Measurements from ENCODE around the gene GMPPA. TPM values are rescaled to one million over a fixed set of nuclear protein-coding genes. Genes with fewer than 3 reads are reported as not detected.

Gene GMPPA
- total and polyA plus RNA-seq, 9 of the 15 experiments (the other 6 are each of a cell fraction or from before 2014, with no cell fraction given), result 7.0 to 101 (median 66.7) TPM

DNA sequence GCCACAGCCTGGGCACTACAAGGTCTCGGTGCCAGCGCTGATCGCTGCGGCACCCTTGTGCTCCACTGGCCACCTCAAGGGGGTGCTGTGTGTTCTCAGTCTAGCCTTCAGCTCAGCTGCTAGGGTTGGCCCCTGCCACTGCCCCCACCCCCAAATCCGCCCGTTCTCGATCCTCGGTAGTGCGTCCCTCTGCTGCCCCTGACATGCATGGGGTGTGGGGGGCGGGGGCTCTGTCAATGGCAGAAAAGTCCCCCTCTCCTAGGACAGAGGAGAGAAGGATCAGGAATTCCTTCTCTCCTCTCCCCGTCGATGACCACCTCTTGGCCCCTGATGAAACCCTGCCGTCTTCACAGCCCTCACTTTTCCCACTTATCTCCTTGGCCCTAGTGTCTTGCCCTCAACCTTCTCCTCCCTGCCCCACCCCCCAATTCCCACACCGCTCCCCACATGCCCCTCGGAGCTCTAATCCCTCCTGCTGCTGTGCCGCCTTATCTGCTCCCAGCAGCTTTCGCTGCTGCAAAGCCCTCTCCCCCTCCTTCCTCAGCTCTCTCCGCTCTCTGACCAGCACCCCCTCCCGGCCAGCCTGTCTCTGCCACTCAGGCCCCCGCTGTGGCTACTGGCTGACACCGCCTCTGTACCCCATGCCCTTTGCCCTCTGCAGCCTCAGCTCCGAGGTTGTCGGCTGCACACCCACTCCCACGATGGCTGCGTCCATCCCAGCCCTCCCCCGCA lies 11.3 kb downstream of the GMPPA start (continued):
- TF ChIP-seq, protein P1, sequence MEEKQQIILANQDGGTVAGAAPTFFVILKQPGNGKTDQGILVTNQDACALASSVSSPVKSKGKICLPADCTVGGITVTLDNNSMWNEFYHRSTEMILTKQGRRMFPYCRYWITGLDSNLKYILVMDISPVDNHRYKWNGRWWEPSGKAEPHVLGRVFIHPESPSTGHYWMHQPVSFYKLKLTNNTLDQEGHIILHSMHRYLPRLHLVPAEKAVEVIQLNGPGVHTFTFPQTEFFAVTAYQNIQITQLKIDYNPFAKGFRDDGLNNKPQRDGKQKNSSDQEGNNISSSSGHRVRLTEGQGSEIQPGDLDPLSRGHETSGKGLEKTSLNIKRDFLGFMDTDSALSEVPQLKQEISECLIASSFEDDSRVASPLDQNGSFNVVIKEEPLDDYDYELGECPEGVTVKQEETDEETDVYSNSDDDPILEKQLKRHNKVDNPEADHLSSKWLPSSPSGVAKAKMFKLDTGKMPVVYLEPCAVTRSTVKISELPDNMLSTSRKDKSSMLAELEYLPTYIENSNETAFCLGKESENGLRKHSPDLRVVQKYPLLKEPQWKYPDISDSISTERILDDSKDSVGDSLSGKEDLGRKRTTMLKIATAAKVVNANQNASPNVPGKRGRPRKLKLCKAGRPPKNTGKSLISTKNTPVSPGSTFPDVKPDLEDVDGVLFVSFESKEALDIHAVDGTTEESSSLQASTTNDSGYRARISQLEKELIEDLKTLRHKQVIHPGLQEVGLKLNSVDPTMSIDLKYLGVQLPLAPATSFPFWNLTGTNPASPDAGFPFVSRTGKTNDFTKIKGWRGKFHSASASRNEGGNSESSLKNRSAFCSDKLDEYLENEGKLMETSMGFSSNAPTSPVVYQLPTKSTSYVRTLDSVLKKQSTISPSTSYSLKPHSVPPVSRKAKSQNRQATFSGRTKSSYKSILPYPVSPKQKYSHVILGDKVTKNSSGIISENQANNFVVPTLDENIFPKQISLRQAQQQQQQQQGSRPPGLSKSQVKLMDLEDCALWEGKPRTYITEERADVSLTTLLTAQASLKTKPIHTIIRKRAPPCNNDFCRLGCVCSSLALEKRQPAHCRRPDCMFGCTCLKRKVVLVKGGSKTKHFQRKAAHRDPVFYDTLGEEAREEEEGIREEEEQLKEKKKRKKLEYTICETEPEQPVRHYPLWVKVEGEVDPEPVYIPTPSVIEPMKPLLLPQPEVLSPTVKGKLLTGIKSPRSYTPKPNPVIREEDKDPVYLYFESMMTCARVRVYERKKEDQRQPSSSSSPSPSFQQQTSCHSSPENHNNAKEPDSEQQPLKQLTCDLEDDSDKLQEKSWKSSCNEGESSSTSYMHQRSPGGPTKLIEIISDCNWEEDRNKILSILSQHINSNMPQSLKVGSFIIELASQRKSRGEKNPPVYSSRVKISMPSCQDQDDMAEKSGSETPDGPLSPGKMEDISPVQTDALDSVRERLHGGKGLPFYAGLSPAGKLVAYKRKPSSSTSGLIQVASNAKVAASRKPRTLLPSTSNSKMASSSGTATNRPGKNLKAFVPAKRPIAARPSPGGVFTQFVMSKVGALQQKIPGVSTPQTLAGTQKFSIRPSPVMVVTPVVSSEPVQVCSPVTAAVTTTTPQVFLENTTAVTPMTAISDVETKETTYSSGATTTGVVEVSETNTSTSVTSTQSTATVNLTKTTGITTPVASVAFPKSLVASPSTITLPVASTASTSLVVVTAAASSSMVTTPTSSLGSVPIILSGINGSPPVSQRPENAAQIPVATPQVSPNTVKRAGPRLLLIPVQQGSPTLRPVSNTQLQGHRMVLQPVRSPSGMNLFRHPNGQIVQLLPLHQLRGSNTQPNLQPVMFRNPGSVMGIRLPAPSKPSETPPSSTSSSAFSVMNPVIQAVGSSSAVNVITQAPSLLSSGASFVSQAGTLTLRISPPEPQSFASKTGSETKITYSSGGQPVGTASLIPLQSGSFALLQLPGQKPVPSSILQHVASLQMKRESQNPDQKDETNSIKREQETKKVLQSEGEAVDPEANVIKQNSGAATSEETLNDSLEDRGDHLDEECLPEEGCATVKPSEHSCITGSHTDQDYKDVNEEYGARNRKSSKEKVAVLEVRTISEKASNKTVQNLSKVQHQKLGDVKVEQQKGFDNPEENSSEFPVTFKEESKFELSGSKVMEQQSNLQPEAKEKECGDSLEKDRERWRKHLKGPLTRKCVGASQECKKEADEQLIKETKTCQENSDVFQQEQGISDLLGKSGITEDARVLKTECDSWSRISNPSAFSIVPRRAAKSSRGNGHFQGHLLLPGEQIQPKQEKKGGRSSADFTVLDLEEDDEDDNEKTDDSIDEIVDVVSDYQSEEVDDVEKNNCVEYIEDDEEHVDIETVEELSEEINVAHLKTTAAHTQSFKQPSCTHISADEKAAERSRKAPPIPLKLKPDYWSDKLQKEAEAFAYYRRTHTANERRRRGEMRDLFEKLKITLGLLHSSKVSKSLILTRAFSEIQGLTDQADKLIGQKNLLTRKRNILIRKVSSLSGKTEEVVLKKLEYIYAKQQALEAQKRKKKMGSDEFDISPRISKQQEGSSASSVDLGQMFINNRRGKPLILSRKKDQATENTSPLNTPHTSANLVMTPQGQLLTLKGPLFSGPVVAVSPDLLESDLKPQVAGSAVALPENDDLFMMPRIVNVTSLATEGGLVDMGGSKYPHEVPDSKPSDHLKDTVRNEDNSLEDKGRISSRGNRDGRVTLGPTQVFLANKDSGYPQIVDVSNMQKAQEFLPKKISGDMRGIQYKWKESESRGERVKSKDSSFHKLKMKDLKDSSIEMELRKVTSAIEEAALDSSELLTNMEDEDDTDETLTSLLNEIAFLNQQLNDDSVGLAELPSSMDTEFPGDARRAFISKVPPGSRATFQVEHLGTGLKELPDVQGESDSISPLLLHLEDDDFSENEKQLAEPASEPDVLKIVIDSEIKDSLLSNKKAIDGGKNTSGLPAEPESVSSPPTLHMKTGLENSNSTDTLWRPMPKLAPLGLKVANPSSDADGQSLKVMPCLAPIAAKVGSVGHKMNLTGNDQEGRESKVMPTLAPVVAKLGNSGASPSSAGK (IDR thresholded peaks at IDR 0.05), result peak; percentile 61; the same call in 1 of the 2 replicates
- TF ChIP-seq, protein P2, sequence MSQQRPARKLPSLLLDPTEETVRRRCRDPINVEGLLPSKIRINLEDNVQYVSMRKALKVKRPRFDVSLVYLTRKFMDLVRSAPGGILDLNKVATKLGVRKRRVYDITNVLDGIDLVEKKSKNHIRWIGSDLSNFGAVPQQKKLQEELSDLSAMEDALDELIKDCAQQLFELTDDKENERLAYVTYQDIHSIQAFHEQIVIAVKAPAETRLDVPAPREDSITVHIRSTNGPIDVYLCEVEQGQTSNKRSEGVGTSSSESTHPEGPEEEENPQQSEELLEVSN (IDR thresholded peaks at IDR 0.05; ENCODE audit: borderline replicate concordance in 1 of 2, extremely low read depth in 1 of 2, insufficient read depth in 1 of 2, insufficient read length in 1 of 2, low read depth in 1 of 2, low read length in 1 of 2, poor library complexity in 1 of 2, severe bottlenecking in 1 of 2), result peak in 1 of 2 experiments; percentile 46
- TF ChIP-seq SUPT5H (IDR thresholded peaks at IDR 0.05), result 0 out of 2 replicates have a peak, but pooled peaks have one; percentile 20
- TF ChIP-seq EGR1 (conservative IDR thresholded peaks at IDR 0.05), result peak; percentile 70
- no peak for TF ChIP-seq FOXA3 (CRISPR knock-in tag; conservative IDR thresholded peaks at IDR 0.05 in 1 of 2, IDR thresholded peaks at IDR 0.05 in 1 of 2)
- TF ChIP-seq ARID1B (IDR thresholded peaks at IDR 0.05), result peak; percentile 99
- TF ChIP-seq, protein P3, sequence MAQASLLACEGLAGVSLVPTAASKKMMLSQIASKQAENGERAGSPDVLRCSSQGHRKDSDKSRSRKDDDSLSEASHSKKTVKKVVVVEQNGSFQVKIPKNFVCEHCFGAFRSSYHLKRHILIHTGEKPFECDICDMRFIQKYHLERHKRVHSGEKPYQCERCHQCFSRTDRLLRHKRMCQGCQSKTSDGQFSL (CRISPR knock-in tag; IDR thresholded peaks at IDR 0.05), result no peak
- TF ChIP-seq, protein P3 (tag; IDR thresholded peaks at IDR 0.05), result peak in 1 of 2 experiments; percentile 73; a peak in 2 of 4 replicates
- peak; percentile 94 for TF ChIP-seq TEAD4 (IDR thresholded peaks at IDR 0.05; ENCODE audit: low read length)
- no peak for TF ChIP-seq TEAD4 (CRISPR knock-in tag; IDR thresholded peaks at IDR 0.05; ENCODE audit: borderline replicate concordance)
- TF ChIP-seq MAFG (tag; conservative IDR thresholded peaks at IDR 0.05), result no peak
- TF ChIP-seq SIN3A (IDR thresholded peaks at IDR 0.05; ENCODE audit: borderline replicate concordance in 2 of 2, control insufficient read depth in 1 of 2, low read depth in 2 of 2, low read length in 2 of 2), result peak in 1 of 2 experiments; percentile 35; a peak in 1 of 4 replicates
- peak; percentile 84 for TF ChIP-seq NCOA6 (IDR thresholded peaks at IDR 0.05)

Measured in K562 (cell line).